Measurements from ENCODE around the gene KRT80. TPM values are rescaled to one million over a fixed set of nuclear protein-coding genes. Genes with fewer than 3 reads are reported as not detected.

The KRT80 gene
- total and polyA plus RNA-seq, 3 experiments from 2014 or later: not detected

DNA sequence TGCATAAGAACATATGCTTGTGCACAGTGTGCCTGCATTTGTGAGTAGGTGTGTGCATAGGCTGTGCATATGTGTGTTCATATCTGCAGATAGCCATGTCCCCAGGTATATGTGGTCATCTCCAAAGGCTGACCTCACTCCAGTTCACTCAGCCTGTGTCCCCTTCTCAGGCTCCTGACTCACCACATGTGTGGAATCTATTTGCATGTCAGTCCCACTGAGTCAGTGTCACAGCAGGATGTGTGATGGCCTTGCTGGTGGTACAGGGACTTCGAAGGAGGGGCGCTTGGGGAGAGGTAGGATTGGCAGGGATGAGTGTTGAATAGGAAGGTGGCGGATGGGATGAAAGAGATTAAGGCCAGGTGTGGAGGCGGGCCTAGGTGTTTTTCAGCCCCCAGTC is 35.5 kb downstream of the KRT80 start:
- H3K27me3 ChIP-seq (ENCODE audit: insufficient read depth, low read length, poor library complexity, severe bottlenecking): no peaks in the 10 kb centered on the region
- H3K27ac Mint-ChIP-seq: peak overlapping the region in 4 of 8 donors; percentile 26 to 96 (median 86)
- POLR2A ChIA-PET: no interaction called here
- H3K27me3 Mint-ChIP-seq: peaks cover 2 to 3% of the 10 kb centered on the region in 2 donors
- no peaks in the 10 kb centered on the region for H3K9me3 ChIP-seq (ENCODE audit: low read length)
- H3K4me3 ChIP-seq (ENCODE audit: low read length): peak overlapping the region; percentile 19
- peaks cover 27 to 47% (median 35%) of the 10 kb centered on the region in 3 donors for H3K4me1 Mint-ChIP-seq
- no peaks in the 10 kb centered on the region for H3K36me3 ChIP-seq (ENCODE audit: insufficient read depth, low read length)
- no peak for DNase-seq
- H3K27ac ChIP-seq (ENCODE audit: low read depth, low read length): no peak overlapping the region
- H3K4me1 ChIP-seq (ENCODE audit: insufficient read depth, low read length): peaks cover 33% of the 10 kb centered on the region
- H3K36me3 Mint-ChIP-seq: no peaks in the 10 kb centered on the region
- CTCF ChIA-PET: interaction anchor here (0.6 to 2.3 kb wide), 5 partner anchors 9 to 824 kb away, joined by 3 to 21 read pairs (median 3); no protein-coding TSS in a partner anchor
- peaks cover 0 to 2% (median 0%) of the 10 kb centered on the region in 5 donors for H3K9me3 Mint-ChIP-seq
- H3K4me3 Mint-ChIP-seq: no peak overlapping the region

DNA sequence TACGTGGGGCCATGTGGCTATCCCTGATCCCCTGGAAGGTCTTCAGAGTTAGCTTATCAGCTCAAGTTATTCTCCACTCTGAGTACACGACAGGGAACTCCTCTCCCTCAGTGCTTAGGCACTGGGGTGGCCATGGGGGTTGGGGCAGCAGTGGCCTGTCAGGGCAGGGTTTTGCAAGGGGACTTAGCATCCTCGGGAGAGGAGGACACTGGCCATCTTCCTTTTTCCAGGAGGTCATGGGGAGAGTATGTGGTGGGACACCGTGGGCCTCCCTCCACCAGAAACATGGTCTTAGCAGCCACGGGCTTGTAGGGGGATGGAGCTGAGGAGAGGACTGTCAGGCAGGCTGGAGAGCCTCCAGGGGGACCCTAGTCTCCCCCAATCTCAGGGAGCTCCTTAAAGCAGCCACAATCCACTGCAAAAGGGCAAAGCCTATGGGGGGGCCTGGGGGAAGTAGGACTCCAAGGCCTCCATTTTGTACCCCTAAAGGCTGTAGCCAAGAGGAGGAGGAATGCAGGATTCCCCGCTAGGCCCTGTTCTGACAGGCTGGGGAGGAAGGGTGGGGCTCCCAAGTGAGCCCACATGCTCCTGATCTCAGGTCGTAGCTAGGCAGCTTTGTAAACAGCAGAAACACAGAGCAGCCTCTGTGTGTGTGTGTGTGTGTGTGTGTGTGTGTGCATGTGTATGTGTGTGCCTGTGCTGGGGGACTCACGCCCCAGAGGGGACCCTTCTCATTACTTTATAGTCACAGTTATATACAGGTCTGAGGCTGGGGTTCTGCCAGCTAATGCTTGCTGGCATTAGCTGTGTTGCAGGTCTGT is 36.6 kb downstream of the KRT80 start:
- Mint-ChIP-seq H3K27me3 (peaks cover 2 to 3% of the 10 kb centered on the region in 2 donors), H3K36me3 (no peaks in the 10 kb centered on the region), H3K27ac (peak overlapping the region in 7 of 8 donors; percentile 36 to 97 (median 90)), H3K9me3 (peaks cover 0 to 2% (median 0%) of the 10 kb centered on the region in 5 donors), H3K4me1 (peaks cover 24 to 44% (median 31%) of the 10 kb centered on the region in 3 donors), H3K4me3 (peak overlapping the region in 6 of 7 donors; percentile 3 to 60 (median 32))
- Histone ChIP-seq H3K27me3 (ENCODE audit: insufficient read depth, low read length, poor library complexity, severe bottlenecking) (no peaks in the 10 kb centered on the region), H3K9me3 (ENCODE audit: low read length) (no peaks in the 10 kb centered on the region), H3K4me1 (ENCODE audit: insufficient read depth, low read length) (peaks cover 30% of the 10 kb centered on the region), H3K27ac (ENCODE audit: low read depth, low read length) (peak overlapping the region; percentile 20), H3K36me3 (ENCODE audit: insufficient read depth, low read length) (no peaks in the 10 kb centered on the region), H3K4me3 (ENCODE audit: low read length) (no peak overlapping the region)
- DNase-seq: peak; percentile 10 to 79 (median 61)
- ChIA-PET CTCF (interaction anchor here (0.8 to 2.8 kb wide), 5 partner anchors 22 to 729 kb away, joined by 3 to 17 read pairs (median 3); no protein-coding TSS in a partner anchor), POLR2A (interaction anchor here (1.2 kb wide), 1 partner anchor 172 kb away, joined by 3 read pairs; no protein-coding TSS in a partner anchor)

DNA sequence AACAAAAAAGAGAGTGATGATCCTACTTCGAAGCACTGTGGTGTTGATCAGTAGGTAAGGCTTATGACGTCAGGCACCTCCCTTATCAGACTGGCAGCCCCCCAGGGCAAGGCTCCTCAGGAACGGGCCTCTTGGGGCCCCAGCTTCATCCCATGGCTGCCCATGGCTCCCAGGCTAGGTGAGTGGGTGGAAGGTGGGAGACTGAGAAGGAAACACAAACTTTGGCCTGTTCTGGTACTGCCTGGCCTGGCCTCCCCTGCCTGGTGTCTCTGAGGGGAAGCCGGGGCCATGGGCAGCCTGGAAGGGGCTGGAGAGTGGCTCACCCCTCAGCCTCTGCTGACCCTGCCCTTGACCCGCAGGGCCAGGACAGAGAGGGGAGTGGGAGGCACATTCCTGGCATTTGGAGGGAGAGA is 38.9 kb downstream of the KRT80 start:
- peaks cover 2 to 3% of the 10 kb centered on the region in 2 donors for H3K27me3 Mint-ChIP-seq
- H3K27me3 ChIP-seq (ENCODE audit: insufficient read depth, low read length, poor library complexity, severe bottlenecking): no peaks in the 10 kb centered on the region
- ChIA-PET CTCF (interaction anchor here (0.8 to 1.4 kb wide), 3 partner anchors 27 to 727 kb away, joined by 3 read pairs; no protein-coding TSS in a partner anchor), POLR2A (no interaction called here)
- H3K4me1 ChIP-seq (ENCODE audit: insufficient read depth, low read length): peaks cover 30% of the 10 kb centered on the region
- no peaks in the 10 kb centered on the region for H3K36me3 ChIP-seq (ENCODE audit: insufficient read depth, low read length)
- H3K36me3 Mint-ChIP-seq: no peaks in the 10 kb centered on the region
- H3K4me3 ChIP-seq (ENCODE audit: low read length): no peak overlapping the region
- peak overlapping the region in 1 of 8 donors; percentile 17 for H3K27ac Mint-ChIP-seq
- H3K27ac ChIP-seq (ENCODE audit: low read depth, low read length): no peak overlapping the region
- no peaks in the 10 kb centered on the region for H3K9me3 Mint-ChIP-seq
- peaks cover 24 to 44% (median 31%) of the 10 kb centered on the region in 3 donors for H3K4me1 Mint-ChIP-seq
- DNase-seq: no peak
- H3K9me3 ChIP-seq (ENCODE audit: low read length): no peaks in the 10 kb centered on the region
- peak overlapping the region in 4 of 7 donors; percentile 13 to 47 (median 26) for H3K4me3 Mint-ChIP-seq

DNA sequence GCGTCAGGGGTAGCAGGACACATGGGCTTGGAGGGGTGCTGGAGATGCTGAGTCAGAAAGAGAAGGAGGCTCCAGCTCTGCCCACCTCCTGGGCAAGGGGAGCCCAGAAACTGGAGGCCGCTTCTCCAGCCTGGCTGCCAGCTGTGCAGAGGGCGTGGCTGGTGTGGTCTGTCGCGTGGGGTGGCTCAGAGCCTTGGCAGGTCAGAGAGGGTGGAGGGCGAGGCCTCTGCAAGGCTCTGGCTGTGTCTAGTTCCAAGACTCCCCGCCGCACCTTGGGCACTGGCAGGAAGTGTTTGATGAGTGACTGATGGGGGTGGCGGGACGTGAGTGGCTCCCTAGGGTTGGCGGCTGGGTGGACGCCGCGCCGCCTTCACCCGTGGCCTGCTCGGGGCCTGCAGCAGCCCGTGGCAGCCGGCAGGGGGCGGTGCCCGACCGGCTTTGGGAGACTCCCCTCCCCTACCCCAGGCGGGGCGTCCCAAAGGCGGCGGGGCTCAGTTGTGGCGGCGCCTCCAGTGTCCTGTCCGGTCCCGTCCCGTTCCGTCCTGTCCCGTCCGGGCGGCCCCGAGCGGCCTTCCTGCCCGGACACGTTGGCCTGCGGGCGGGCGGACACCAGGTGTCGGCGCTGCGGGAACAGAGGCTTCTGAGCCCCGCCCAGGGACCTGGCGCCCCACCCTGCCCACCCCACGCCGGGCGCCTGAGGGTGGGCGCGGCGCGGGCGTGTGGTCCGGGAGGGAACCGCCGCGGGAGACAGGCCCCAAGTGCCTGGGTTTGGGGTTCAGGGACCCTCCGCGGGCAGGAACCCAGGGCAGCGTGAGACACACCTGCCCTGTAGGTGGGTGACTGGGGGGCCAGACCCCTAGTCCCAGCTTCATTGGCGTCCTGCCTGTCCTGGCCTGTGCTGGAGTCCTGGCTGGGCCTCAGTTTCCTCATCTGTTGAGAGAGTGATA is 39.7 kb downstream of the KRT80 start:
- Histone ChIP-seq H3K36me3 (ENCODE audit: insufficient read depth, low read length) (no peaks in the 10 kb centered on the region), H3K4me1 (ENCODE audit: insufficient read depth, low read length) (peaks cover 30% of the 10 kb centered on the region), H3K4me3 (ENCODE audit: low read length) (no peak overlapping the region), H3K27ac (ENCODE audit: low read depth, low read length) (no peak overlapping the region), H3K9me3 (ENCODE audit: low read length) (no peaks in the 10 kb centered on the region), H3K27me3 (ENCODE audit: insufficient read depth, low read length, poor library complexity, severe bottlenecking) (no peaks in the 10 kb centered on the region)
- peak overlapping the region in 6 of 8 donors; percentile 0 to 85 (median 58) for H3K27ac Mint-ChIP-seq
- peaks cover 24 to 44% (median 31%) of the 10 kb centered on the region in 3 donors for H3K4me1 Mint-ChIP-seq
- H3K27me3 Mint-ChIP-seq: peaks cover 2 to 3% of the 10 kb centered on the region in 2 donors
- no peaks in the 10 kb centered on the region for H3K36me3 Mint-ChIP-seq
- ChIA-PET POLR2A (no interaction called here), CTCF (interaction anchor here (0.7 to 1.4 kb wide), 6 partner anchors 28 to 1946 kb away, joined by 3 read pairs; no protein-coding TSS in a partner anchor)
- H3K4me3 Mint-ChIP-seq: peak overlapping the region; percentile 40 to 79 (median 65)
- H3K9me3 Mint-ChIP-seq: no peaks in the 10 kb centered on the region
- peak; percentile 62 to 79 (median 68) for DNase-seq

DNA sequence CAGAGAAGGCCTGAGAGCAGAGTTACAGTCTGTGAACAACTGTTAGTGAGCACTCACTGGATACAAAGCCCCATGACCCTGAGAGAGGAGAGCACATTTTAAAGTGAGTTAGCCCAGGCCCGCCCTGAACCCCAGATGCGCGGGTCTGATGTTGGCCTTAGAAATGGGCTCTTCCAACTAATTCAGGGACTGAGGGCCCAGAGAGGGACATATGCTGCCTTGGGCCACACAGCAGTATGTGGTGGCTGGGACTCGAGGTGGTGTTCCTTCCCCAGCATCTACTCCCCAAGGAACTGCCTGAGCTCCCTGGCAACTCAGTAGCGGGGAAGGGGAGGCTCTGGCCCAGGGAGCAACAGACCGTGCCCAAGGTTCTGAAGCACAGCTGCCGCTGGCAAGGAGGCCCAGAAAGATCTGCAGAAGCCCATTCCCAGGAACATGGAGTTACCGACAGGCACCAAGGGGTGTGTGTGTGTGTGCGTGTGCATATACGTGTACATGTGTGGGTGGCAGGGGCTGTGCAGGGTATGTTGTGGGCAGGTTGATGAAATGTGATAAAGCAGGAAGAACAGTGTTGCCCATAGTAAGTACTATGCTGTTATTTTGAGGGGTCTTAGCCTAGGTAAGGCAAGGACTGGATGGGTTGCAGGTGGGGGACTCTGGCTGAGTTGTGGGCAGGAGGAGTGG is 40.5 kb downstream of the KRT80 start:
- Mint-ChIP-seq H3K4me3 (peak overlapping the region; percentile 40 to 79 (median 65)), H3K4me1 (peaks cover 22 to 38% (median 27%) of the 10 kb centered on the region in 3 donors), H3K27ac (peak overlapping the region in 6 of 8 donors; percentile 0 to 85 (median 58)), H3K9me3 (no peaks in the 10 kb centered on the region), H3K36me3 (no peaks in the 10 kb centered on the region), H3K27me3 (peaks cover 2 to 3% of the 10 kb centered on the region in 2 donors)
- DNase-seq: no peak
- H3K36me3 ChIP-seq (ENCODE audit: insufficient read depth, low read length): no peaks in the 10 kb centered on the region
- no peak overlapping the region for H3K4me3 ChIP-seq (ENCODE audit: low read length)
- H3K27ac ChIP-seq (ENCODE audit: low read depth, low read length): no peak overlapping the region
- H3K9me3 ChIP-seq (ENCODE audit: low read length): no peaks in the 10 kb centered on the region
- H3K4me1 ChIP-seq (ENCODE audit: insufficient read depth, low read length): peaks cover 27% of the 10 kb centered on the region
- ChIA-PET POLR2A (no interaction called here), CTCF (interaction anchor here (0.7 to 1.4 kb wide), 4 partner anchors 68 to 1945 kb away, joined by 3 read pairs; no protein-coding TSS in a partner anchor)
- no peaks in the 10 kb centered on the region for H3K27me3 ChIP-seq (ENCODE audit: insufficient read depth, low read length, poor library complexity, severe bottlenecking)

DNA sequence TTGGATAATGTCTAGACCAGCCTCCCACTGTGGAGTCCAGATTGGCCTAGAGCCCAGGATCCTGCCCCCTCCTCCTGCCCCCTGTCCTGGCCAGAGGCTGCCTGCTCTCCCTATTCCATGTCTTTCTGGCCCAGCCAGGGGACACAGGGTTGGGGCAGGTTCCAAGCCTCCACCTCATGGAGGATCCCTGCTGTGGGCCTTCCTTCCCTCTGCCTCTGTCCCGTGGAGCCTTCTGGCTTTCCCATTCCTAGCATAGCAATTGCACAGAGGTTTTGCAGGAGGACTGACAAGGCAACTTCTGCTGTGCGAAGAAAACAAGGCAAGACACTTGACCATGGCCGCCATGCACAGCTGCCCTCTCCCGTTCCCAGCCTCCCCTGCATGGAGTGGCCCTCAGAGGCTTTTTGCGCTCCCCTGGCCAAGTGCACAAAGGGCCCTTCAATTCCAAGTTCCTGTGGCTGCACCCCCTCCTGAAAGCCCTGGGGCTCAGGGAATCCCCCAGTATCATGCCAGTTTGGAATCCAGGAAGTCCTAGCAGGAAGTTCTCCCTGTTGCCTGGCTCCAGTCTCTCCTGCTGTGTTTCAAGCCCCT is 42.1 kb downstream of the KRT80 start:
- H3K36me3 ChIP-seq (ENCODE audit: insufficient read depth, low read length): no peaks in the 10 kb centered on the region
- no peak for DNase-seq
- ChIA-PET POLR2A (no interaction called here), CTCF (no interaction called here)
- no peaks in the 10 kb centered on the region for H3K9me3 ChIP-seq (ENCODE audit: low read length)
- Mint-ChIP-seq H3K27ac (no peak overlapping the region), H3K27me3 (peaks cover 2 to 3% of the 10 kb centered on the region in 2 donors), H3K4me1 (peaks cover 8 to 23% (median 11%) of the 10 kb centered on the region in 3 donors), H3K9me3 (no peaks in the 10 kb centered on the region), H3K36me3 (no peaks in the 10 kb centered on the region), H3K4me3 (no peak overlapping the region)
- peaks cover 12% of the 10 kb centered on the region for H3K4me1 ChIP-seq (ENCODE audit: insufficient read depth, low read length)
- no peaks in the 10 kb centered on the region for H3K27me3 ChIP-seq (ENCODE audit: insufficient read depth, low read length, poor library complexity, severe bottlenecking)
- no peak overlapping the region for H3K27ac ChIP-seq (ENCODE audit: low read depth, low read length)
- H3K4me3 ChIP-seq (ENCODE audit: low read length): no peak overlapping the region

DNA sequence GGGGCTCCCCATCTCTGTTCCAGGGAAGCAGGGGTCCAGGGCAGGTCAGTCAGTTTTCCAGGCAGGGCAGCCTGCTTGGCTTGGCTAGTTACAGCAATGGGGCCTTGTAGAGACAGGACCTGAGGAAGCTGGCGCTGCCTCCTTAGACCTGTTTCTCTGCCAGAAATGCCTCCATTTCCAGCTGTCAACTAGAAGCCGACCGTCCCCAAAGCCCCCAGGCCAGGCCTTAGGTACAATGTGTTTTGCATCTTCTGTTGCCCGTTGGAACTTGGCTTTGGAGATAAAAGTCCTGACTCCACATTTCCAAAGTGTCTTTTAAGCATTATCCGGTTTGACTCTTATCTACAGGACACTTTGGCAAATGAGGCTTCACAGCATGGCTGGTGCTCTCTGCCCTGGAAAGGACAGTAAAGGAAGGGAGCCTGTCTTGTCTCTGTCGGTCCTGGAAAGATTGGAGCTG is 42.6 kb downstream of the KRT80 start:
- Histone ChIP-seq H3K36me3 (ENCODE audit: insufficient read depth, low read length) (no peaks in the 10 kb centered on the region), H3K4me3 (ENCODE audit: low read length) (no peak overlapping the region), H3K9me3 (ENCODE audit: low read length) (no peaks in the 10 kb centered on the region), H3K4me1 (ENCODE audit: insufficient read depth, low read length) (peaks cover 12% of the 10 kb centered on the region), H3K27me3 (ENCODE audit: insufficient read depth, low read length, poor library complexity, severe bottlenecking) (no peaks in the 10 kb centered on the region), H3K27ac (ENCODE audit: low read depth, low read length) (no peak overlapping the region)
- Mint-ChIP-seq H3K27ac (no peak overlapping the region), H3K4me3 (no peak overlapping the region), H3K9me3 (no peaks in the 10 kb centered on the region), H3K36me3 (no peaks in the 10 kb centered on the region), H3K4me1 (peaks cover 8 to 21% (median 11%) of the 10 kb centered on the region in 3 donors), H3K27me3 (peaks cover 2 to 3% of the 10 kb centered on the region in 2 donors)
- ChIA-PET POLR2A (interaction anchor here (0.6 kb wide), 1 partner anchor 1866 kb away, joined by 5 read pairs; the partner anchor contains the start of gene LIMA1), CTCF (interaction anchor here (0.8 kb wide), 1 partner anchor 13 kb away, joined by 3 read pairs; no protein-coding TSS in a partner anchor)
- DNase-seq: no peak
